DND-41 (cell line): ENCODE measurements around the gene RNF14.

Experiments
- ATAC-seq: fragments of 200-7000 bp; cut with Tn5 transposase; 3 replicates; pipeline ENCODE4 v1.9.1; 2021; ENCODE audit warnings: low read depth; ENCODE audit not compliant: insufficient read depth
- DNase-seq: peaks from one replicate; pipeline ENCODE4 v3.0.0-alpha.2; 2020
- H2AFZ ChIP-seq: 2 replicates; pipeline ENCODE4 v1.6.0; 2012; ENCODE audit warnings: low read depth, low read length
- H3K27ac ChIP-seq: 2 replicates; pipeline ENCODE4 v1.5.1; 2012; ENCODE audit warnings: low read length, inconsistent platforms
- H3K27me3 ChIP-seq: fragments of 200-600 bp; sonication (generic); 2 replicates; pipeline ENCODE4 v1.6.0; 2012; ENCODE audit warnings: low read length, mild to moderate bottlenecking, inconsistent platforms; ENCODE audit not compliant: insufficient read depth, poor library complexity
- H3K36me3 ChIP-seq: 2 replicates; pipeline ENCODE4 v1.5.1; 2012; ENCODE audit warnings: low read length, inconsistent platforms; ENCODE audit not compliant: insufficient read depth
- H3K4me1 ChIP-seq: 2 replicates; pipeline ENCODE4 v1.5.1; 2012; ENCODE audit warnings: mild to moderate bottlenecking, low read length; ENCODE audit not compliant: insufficient read depth
- H3K4me2 ChIP-seq: 2 replicates; pipeline ENCODE4 v1.6.0; 2012; ENCODE audit warnings: mild to moderate bottlenecking, moderate library complexity, low read length, inconsistent platforms; ENCODE audit not compliant: insufficient read depth
- H3K4me3 ChIP-seq, 2 experiments: fragments of 200-600 bp in 1 of 2; shearing (Covaris generic) in 1 of 2; 2 replicates each; pipeline ENCODE4 v1.5.1; 2012 to 2016; ENCODE audit warnings: inconsistent platforms in 2 of 2, low read length in 2 of 2, mild to moderate bottlenecking in 2 of 2, low read depth in 1 of 2, moderate library complexity in 1 of 2
- H3K79me2 ChIP-seq: 2 replicates; pipeline ENCODE4 v1.6.0; 2012; ENCODE audit warnings: low read length, inconsistent platforms; ENCODE audit not compliant: insufficient read depth
- H3K9ac ChIP-seq: 2 replicates; pipeline ENCODE4 v1.6.0; 2012; ENCODE audit warnings: low read depth, mild to moderate bottlenecking, inconsistent platforms, low read length, moderate library complexity
- H3K9me3 ChIP-seq: 2 replicates; pipeline ENCODE4 v1.5.1; 2012; ENCODE audit warnings: low read length, moderate library complexity, mild to moderate bottlenecking, inconsistent platforms; ENCODE audit not compliant: insufficient read depth, severe bottlenecking
- H4K20me1 ChIP-seq: 2 replicates; pipeline ENCODE4 v1.6.0; 2012; ENCODE audit warnings: low read length; ENCODE audit not compliant: insufficient read depth
- EZH2 ChIP-seq: IDR thresholded peaks from 3 replicates; pipeline ENCODE4 v1.6.1; 2012; ENCODE audit warnings: borderline replicate concordance, low read depth, mild to moderate bottlenecking, moderate library complexity, low read length, inconsistent platforms; ENCODE audit not compliant: severe bottlenecking
- TF ChIP-seq, protein P1 (sequence below): IDR thresholded peaks from 2 replicates; pipeline ENCODE4 v1.5.1; 2012; ENCODE audit warnings: borderline replicate concordance, low read length, moderate library complexity, mild to moderate bottlenecking; ENCODE audit not compliant: poor library complexity, severe bottlenecking; ENCODE audit errors: extremely low read depth

The RNF14 gene

DNA sequence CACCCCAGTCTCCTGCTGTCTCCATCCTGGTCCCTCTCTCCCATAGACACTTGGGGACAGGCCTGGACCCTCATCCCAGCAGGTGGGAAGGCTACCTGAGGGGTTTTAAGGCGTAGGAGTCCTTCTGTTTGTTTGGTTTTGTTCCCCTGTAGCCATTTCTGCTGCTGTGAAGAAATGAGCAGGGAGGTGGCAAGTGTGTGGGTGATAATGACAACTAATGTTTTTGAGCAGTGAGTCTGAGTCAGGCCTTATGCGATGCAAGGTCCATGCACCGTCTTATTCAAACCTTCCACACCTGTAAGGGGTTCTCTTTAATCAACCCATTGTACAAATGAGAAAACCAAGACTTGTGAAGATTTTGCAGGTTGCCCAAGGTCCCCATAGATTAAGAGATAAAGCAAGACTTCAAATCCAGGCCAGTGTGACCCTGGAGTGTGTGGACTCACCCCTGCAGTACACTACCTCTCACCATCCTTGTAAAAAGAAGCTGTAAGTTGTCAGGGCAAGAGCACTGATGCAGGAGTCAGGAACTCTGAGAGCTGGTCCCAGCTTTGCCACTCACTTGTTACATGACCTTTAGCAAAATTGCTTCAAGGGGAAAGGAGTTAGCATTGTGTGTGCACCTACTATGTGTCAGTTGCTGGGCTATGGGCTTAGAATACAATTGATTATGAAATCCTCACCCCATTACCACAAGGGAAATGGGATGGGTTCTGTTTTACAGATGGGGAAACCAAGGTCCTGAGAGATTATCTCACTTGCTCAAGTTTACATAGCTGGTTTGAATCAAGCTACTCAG lies 18.5 kb upstream of the RNF14 start:
- H2AFZ ChIP-seq = no peak overlapping the region
- TF ChIP-seq, protein P1, sequence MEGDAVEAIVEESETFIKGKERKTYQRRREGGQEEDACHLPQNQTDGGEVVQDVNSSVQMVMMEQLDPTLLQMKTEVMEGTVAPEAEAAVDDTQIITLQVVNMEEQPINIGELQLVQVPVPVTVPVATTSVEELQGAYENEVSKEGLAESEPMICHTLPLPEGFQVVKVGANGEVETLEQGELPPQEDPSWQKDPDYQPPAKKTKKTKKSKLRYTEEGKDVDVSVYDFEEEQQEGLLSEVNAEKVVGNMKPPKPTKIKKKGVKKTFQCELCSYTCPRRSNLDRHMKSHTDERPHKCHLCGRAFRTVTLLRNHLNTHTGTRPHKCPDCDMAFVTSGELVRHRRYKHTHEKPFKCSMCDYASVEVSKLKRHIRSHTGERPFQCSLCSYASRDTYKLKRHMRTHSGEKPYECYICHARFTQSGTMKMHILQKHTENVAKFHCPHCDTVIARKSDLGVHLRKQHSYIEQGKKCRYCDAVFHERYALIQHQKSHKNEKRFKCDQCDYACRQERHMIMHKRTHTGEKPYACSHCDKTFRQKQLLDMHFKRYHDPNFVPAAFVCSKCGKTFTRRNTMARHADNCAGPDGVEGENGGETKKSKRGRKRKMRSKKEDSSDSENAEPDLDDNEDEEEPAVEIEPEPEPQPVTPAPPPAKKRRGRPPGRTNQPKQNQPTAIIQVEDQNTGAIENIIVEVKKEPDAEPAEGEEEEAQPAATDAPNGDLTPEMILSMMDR = no peak
- no peak for TF ChIP-seq EZH2
- no peaks in the 10 kb centered on the region for H3K36me3 ChIP-seq
- no peaks in the 10 kb centered on the region for H3K9me3 ChIP-seq
- DNase-seq = no peak
- no peaks in the 10 kb centered on the region for H3K4me1 ChIP-seq
- no peak overlapping the region for H3K27ac ChIP-seq
- no peak overlapping the region for H3K4me2 ChIP-seq
- no peak overlapping the region for H3K4me3 ChIP-seq
- H3K79me2 ChIP-seq = no peaks in the 10 kb centered on the region
- H4K20me1 ChIP-seq = no peaks in the 10 kb centered on the region
- no peaks in the 10 kb centered on the region for H3K27me3 ChIP-seq
- ATAC-seq = no peak
- H3K9ac ChIP-seq = no peak overlapping the region

DNA sequence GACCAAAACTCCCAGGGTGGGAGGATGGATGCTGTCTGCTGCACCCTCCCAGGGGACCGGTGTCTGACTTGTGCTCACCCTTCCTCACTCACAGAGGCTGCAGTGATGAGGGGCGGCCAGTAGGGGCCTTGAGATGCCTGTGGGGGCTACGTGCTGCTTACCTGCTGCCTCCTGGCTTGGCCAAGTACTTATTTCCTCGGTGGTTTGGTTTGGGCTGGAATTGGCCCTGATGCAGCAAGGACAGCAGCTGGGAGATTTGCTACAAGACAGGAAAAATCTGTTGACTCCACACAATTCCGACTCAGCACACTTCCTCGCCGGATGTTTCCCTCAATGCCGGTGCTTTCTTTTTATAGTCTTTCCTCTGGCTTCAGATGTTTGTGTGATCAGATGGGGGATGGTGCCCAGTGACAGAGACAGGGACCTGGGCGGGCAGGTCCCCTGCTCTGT lies 17.5 kb upstream of the RNF14 start:
- no peaks in the 10 kb centered on the region for H3K36me3 ChIP-seq
- no peak overlapping the region for H3K4me3 ChIP-seq
- TF ChIP-seq, protein P1 = peak; percentile 66
- TF ChIP-seq EZH2 = no peak
- H3K9me3 ChIP-seq = no peaks in the 10 kb centered on the region
- no peaks in the 10 kb centered on the region for H3K4me1 ChIP-seq
- H3K79me2 ChIP-seq = no peaks in the 10 kb centered on the region
- H3K9ac ChIP-seq = no peak overlapping the region
- H3K27ac ChIP-seq = no peak overlapping the region
- peak; percentile 84 for ATAC-seq
- peak; percentile 45 for DNase-seq
- no peaks in the 10 kb centered on the region for H3K27me3 ChIP-seq
- H3K4me2 ChIP-seq = no peak overlapping the region
- no peak overlapping the region for H2AFZ ChIP-seq
- no peaks in the 10 kb centered on the region for H4K20me1 ChIP-seq

DNA sequence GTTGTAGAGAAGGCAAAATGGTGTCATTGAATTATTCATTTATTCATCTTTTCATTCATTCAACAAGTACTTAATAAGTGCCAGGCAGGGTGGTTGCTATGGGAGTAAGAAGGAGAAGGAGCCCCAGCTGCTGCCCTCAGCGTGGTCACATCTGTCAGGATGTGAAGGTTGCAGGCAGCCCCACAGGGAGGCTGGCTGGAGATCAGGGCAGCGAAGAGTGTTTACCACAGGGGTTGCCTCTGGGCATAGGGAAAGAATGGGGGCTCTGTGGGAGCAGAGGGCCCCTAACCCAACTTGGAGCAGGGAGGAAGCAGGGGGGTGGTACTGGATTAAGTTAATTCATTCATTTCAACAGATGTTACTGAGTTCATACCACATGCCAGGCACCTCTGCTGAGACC lies 16.9 kb upstream of the RNF14 start:
- Histone ChIP-seq H3K79me2 (no peaks in the 10 kb centered on the region), H2AFZ (no peak overlapping the region), H3K4me2 (no peak overlapping the region), H3K9ac (no peak overlapping the region), H3K9me3 (no peaks in the 10 kb centered on the region), H3K4me1 (no peaks in the 10 kb centered on the region; the same call in 1 of the 2 replicates), H3K27me3 (no peaks in the 10 kb centered on the region), H3K27ac (no peak overlapping the region), H4K20me1 (no peaks in the 10 kb centered on the region), H3K36me3 (no peaks in the 10 kb centered on the region), H3K4me3 (no peak overlapping the region)
- ATAC-seq = peak; percentile 69
- no peak for DNase-seq
- TF ChIP-seq, protein P1 = no peak
- TF ChIP-seq EZH2 = no peak

DNA sequence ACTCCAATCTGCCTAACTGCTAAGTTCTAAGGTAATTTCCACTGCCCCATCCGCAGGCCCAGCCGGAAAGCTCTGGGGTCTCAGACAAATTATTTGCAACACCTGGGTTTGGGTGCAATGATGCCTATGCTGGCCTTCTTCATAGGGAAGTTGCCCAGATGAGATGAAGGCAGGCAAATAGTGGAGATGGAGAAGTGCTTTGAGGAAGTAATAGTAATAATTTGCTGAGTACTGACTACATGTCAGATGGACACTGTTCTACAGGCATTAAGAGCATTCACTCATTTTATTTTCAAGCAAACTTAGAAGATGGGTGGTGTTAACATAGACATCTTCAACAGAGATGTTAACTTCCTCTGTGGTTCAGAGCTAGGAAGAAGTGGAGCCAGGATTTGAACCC lies 14.7 kb upstream of the RNF14 start:
- no peak for DNase-seq
- Histone ChIP-seq H3K4me3 (no peak overlapping the region), H3K4me2 (no peak overlapping the region), H3K79me2 (no peaks in the 10 kb centered on the region), H3K9me3 (no peaks in the 10 kb centered on the region), H3K9ac (no peak overlapping the region), H3K27ac (no peak overlapping the region), H2AFZ (no peak overlapping the region), H3K4me1 (peaks cover 21% of the 10 kb centered on the region), H3K27me3 (no peaks in the 10 kb centered on the region), H4K20me1 (no peaks in the 10 kb centered on the region), H3K36me3 (no peaks in the 10 kb centered on the region)
- TF ChIP-seq EZH2 = no peak
- TF ChIP-seq, protein P1 = no peak
- no peak for ATAC-seq
